SK-N-SH (cell line): Measurements from ENCODE around the gene CCDC54. TPM values are rescaled to one million over a fixed set of nuclear protein-coding genes. Genes with fewer than 3 reads are reported as not detected.

ENCODE experiments used
- CTCF ChIA-PET: fragments of 300-600, 350-600 bp; formaldehyde crosslinking; extraction: SDS; loops from one replicate; lab custom pipeline; 2021; lab: Yijun Ruan, JAX
- POLR2A ChIA-PET: fragments of 350-600 bp; sonication (Branson Sonifier 250); formaldehyde crosslinking; extraction: SDS; loops from one replicate; lab custom pipeline; 2020; ENCODE audit warnings: antibody characterized with exemption, inconsistent platforms; lab: Yijun Ruan, JAX
- DNase-seq: peaks from one replicate; pipeline ENCODE4 v3.0.0; 2012
- H2AFZ ChIP-seq: fragments of 200-600 bp; sonication (generic); 2 replicates; pipeline ENCODE4 v1.8.1; 2016; ENCODE audit warnings: antibody characterized with exemption, mild to moderate bottlenecking, low read depth
- H3F3A ChIP-seq: fragments of 200-600 bp; sonication (generic); replicated peaks from 2 replicates; pipeline ENCODE3; 2016; ENCODE audit warnings: antibody characterized with exemption, mild to moderate bottlenecking; ENCODE audit not compliant: insufficient read depth
- H3K27ac ChIP-seq, 2 experiments: fragments of 200-500 bp in 1 of 2; fragments of 200-600 bp in 1 of 2; sonication (Bioruptor generic) in 1 of 2; sonication (generic), shearing (Covaris generic) in 1 of 2; 2 replicates each; pipeline versions ENCODE4 v1.5.1 to v1.6.1; 2014 to 2016; ENCODE audit warnings: low read depth in 2 of 2, inconsistent platforms in 1 of 2, low read length in 1 of 2, mild to moderate bottlenecking in 1 of 2, mixed read lengths in 1 of 2
- H3K27me3 ChIP-seq: fragments of 200-600 bp; sonication (generic), shearing (Covaris generic); 2 replicates; pipeline ENCODE4 v1.6.1; 2016; ENCODE audit warnings: mixed run types; ENCODE audit not compliant: insufficient read depth
- H3K36me3 ChIP-seq, 2 experiments: fragments of 200-500 bp in 1 of 2; fragments of 200-600 bp in 1 of 2; sonication (Bioruptor generic) in 1 of 2; sonication (generic) in 1 of 2; replicated peaks in 1 of 2; 2 replicates each; pipeline versions ENCODE3 to v1.5.1; 2014 to 2016; ENCODE audit warnings: low read length in 1 of 2, mild to moderate bottlenecking in 1 of 2; ENCODE audit not compliant: insufficient read depth in 2 of 2, control insufficient read depth in 1 of 2
- H3K4me1 ChIP-seq, 2 experiments: fragments of 200-500 bp in 1 of 2; fragments of 200-600 bp in 1 of 2; sonication (Bioruptor generic) in 1 of 2; sonication (generic), shearing (Covaris generic) in 1 of 2; 2 replicates each; pipeline versions ENCODE4 v1.5.1 to v1.6.1; 2014 to 2016; ENCODE audit warnings: low read depth in 1 of 2, low read length in 1 of 2, mixed run types in 1 of 2; ENCODE audit not compliant: insufficient read depth in 2 of 2, control insufficient read depth in 1 of 2
- H3K4me2 ChIP-seq: fragments of 200-600 bp; sonication (generic), shearing (Covaris generic); 2 replicates; pipeline ENCODE4 v1.6.1; 2017; ENCODE audit warnings: mixed run types
- H3K4me3 ChIP-seq, 2 experiments: fragments of 200-500 bp in 1 of 2; fragments of 200-600 bp in 1 of 2; sonication (Bioruptor generic) in 1 of 2; sonication (generic), shearing (Covaris generic) in 1 of 2; 2 replicates each; pipeline versions ENCODE4 v1.5.1 to v1.8.1; 2014 to 2016; ENCODE audit warnings: low read depth in 2 of 2, inconsistent platforms in 1 of 2, low read length in 1 of 2, mild to moderate bottlenecking in 1 of 2, mixed read lengths in 1 of 2, moderate library complexity in 1 of 2
- H3K79me2 ChIP-seq: fragments of 200-600 bp; sonication (generic); 2 replicates; pipeline ENCODE4 v1.8.1; 2017; ENCODE audit warnings: mild to moderate bottlenecking; ENCODE audit not compliant: insufficient read depth
- H3K9ac ChIP-seq: fragments of 200-600 bp; sonication (generic); 2 replicates; pipeline ENCODE4 v1.6.1; 2017; ENCODE audit warnings: mixed run types
- H3K9me2 ChIP-seq: fragments of 200-600 bp; sonication (generic); 2 replicates; pipeline ENCODE4 v1.6.1; 2017; ENCODE audit warnings: mixed run types
- H3K9me3 ChIP-seq: fragments of 200-600 bp; sonication (generic); 2 replicates; pipeline ENCODE4 v1.6.1; 2017; ENCODE audit warnings: mixed run types, mild to moderate bottlenecking, moderate library complexity
- H4K20me1 ChIP-seq: fragments of 200-600 bp; sonication (generic); 2 replicates; pipeline ENCODE4 v1.6.1; 2017; ENCODE audit warnings: mild to moderate bottlenecking, mixed run types; ENCODE audit not compliant: insufficient read depth
- CHD2 ChIP-seq: fragments of 150-350 bp; IDR thresholded peaks from 2 replicates; pipeline ENCODE4 v1.6.1; 2018; ENCODE audit warnings: low read length; ENCODE audit not compliant: partially characterized antibody
- CTCF ChIP-seq: fragments of 200-600 bp; sonication (generic); IDR thresholded peaks from 2 replicates; pipeline ENCODE4 v1.6.1; 2017; ENCODE audit warnings: antibody characterized with exemption, mild to moderate bottlenecking, moderate library complexity
- ELF1 ChIP-seq: IDR thresholded peaks from 2 replicates; pipeline ENCODE4 v1.4.0; 2012
- EZH2phosphoT487 ChIP-seq: fragments of 200-600 bp; sonication (generic); IDR thresholded peaks from 2 replicates; pipeline ENCODE4 v1.6.1; 2017; ENCODE audit warnings: low read depth, mixed run types, mild to moderate bottlenecking, antibody characterized with exemption, moderate library complexity, borderline replicate concordance
- FOSL2 ChIP-seq: IDR thresholded peaks from 2 replicates; pipeline ENCODE4 v1.4.0; 2012; ENCODE audit warnings: low read depth, mild to moderate bottlenecking, moderate library complexity, borderline replicate concordance
- GABPA ChIP-seq: IDR thresholded peaks from 2 replicates; pipeline ENCODE4 v1.4.0; 2012; ENCODE audit warnings: low read depth, mild to moderate bottlenecking
- GATA2 ChIP-seq: sonication (generic); formaldehyde crosslinking; IDR thresholded peaks from 2 replicates; pipeline ENCODE4 v1.5.0; 2020; ENCODE audit warnings: mild to moderate bottlenecking, missing genetic modification reagents
- JUND ChIP-seq: IDR thresholded peaks from 2 replicates; pipeline ENCODE4 v1.4.0; 2012
- MXI1 ChIP-seq: IDR thresholded peaks from 2 replicates; pipeline ENCODE4 v1.6.1; 2012; ENCODE audit warnings: mild to moderate bottlenecking, low read depth, low read length, improper control_type of control experiment
- PBX3 ChIP-seq: IDR thresholded peaks from 2 replicates; pipeline ENCODE4; 2012
- POLR2AphosphoS5 ChIP-seq: IDR thresholded peaks from 2 replicates; pipeline ENCODE4 v1.6.1; 2012; ENCODE audit warnings: low read depth, low read length
- RCOR1 ChIP-seq: fragments of 150-350 bp; IDR thresholded peaks from 2 replicates; pipeline ENCODE4 v1.6.1; 2017; ENCODE audit warnings: antibody characterized with exemption, low read length
- REST ChIP-seq: IDR thresholded peaks from 2 replicates; pipeline ENCODE4 v1.6.1; 2012; ENCODE audit warnings: mild to moderate bottlenecking, low read depth, low read length, moderate library complexity
- RFX5 ChIP-seq: IDR thresholded peaks from 2 replicates; pipeline ENCODE4 v1.6.1; 2012; ENCODE audit warnings: mild to moderate bottlenecking, improper control_type of control experiment, low read length
- SIN3A ChIP-seq: IDR thresholded peaks from 2 replicates; pipeline ENCODE4 v1.6.1; 2012; ENCODE audit warnings: low read depth, mild to moderate bottlenecking, low read length, moderate library complexity, borderline replicate concordance
- SMC3 ChIP-seq: IDR thresholded peaks from 2 replicates; pipeline ENCODE4 v1.6.1; 2012; ENCODE audit warnings: low read depth, low read length, improper control_type of control experiment
- TCF12 ChIP-seq: IDR thresholded peaks from 2 replicates; pipeline ENCODE4 v1.4.0; 2012
- USF1 ChIP-seq: IDR thresholded peaks from 2 replicates; pipeline ENCODE4 v1.4.0; 2012; ENCODE audit warnings: low read depth, borderline replicate concordance
- YY1 ChIP-seq: IDR thresholded peaks from 2 replicates; pipeline ENCODE4 v1.4.0; 2012; ENCODE audit warnings: low read depth, mild to moderate bottlenecking
- ZBTB33 ChIP-seq: IDR thresholded peaks from 2 replicates; pipeline ENCODE4 v1.4.0; 2012; ENCODE audit warnings: low read depth, borderline replicate concordance
- WGBS: methylation state at CpG from one replicate; pipeline ENCODE4 v1.1.6; 2017; ENCODE audit warnings: low lambda C conversion rate; 5-methylcytosine and 5-hydroxymethylcytosine counted together
- polyA plus RNA-seq, 3 experiments: library from polyadenylated mRNA; depleted of rRNA; stranded (reverse); fragments of >200 nt; gene quantifications; 2 replicates each; pipeline ENCODE4 v1.2.3, GENCODE V29; 2012

Gene CCDC54
- polyA plus RNA-seq, 1 of the 3 experiments (the other 2 are of a cell fraction) = not detected

GRCh38 chr3:107425033-107425432 is 47.8 kb downstream of the CCDC54 start:
- H3K27me3 ChIP-seq = no peaks in the 10 kb centered on the region
- no peak for DNase-seq
- H3F3A ChIP-seq = no peaks in the 10 kb centered on the region
- ChIA-PET CTCF (no interaction called here), POLR2A (no interaction called here)
- H3K4me2 ChIP-seq = no peak overlapping the region
- TF ChIP-seq RCOR1 (no peak), CHD2 (no peak), EZH2phosphoT487 (no peak), RFX5 (no peak), YY1 (no peak), FOSL2 (no peak), GATA2 (CRISPR knock-in tag) (no peak), SIN3A (no peak), ZBTB33 (no peak), POLR2AphosphoS5 (no peak), TCF12 (no peak)
- H3K27ac ChIP-seq = no peak overlapping the region
- H3K79me2 ChIP-seq = no peaks in the 10 kb centered on the region
- no peaks in the 10 kb centered on the region for H3K36me3 ChIP-seq
- H3K9ac ChIP-seq = no peak overlapping the region
- H3K4me3 ChIP-seq = no peak overlapping the region
- no peak overlapping the region for H2AFZ ChIP-seq
- no peaks in the 10 kb centered on the region for H4K20me1 ChIP-seq
- no peaks in the 10 kb centered on the region for H3K9me3 ChIP-seq
- no peaks in the 10 kb centered on the region for H3K9me2 ChIP-seq
- H3K4me1 ChIP-seq = peaks cover 0 to 2% of the 10 kb centered on the region in 2 experiments; a peak in 1 of 4 replicates

GRCh38 chr3:107426223-107426622 is 49.0 kb downstream of the CCDC54 start:
- no peak overlapping the region for H3K9ac ChIP-seq
- H4K20me1 ChIP-seq = no peaks in the 10 kb centered on the region
- ChIA-PET CTCF (interaction anchor here (4.2 kb wide), 1 partner anchor 154 kb away, joined by 21 read pairs; no protein-coding TSS in a partner anchor), POLR2A (no interaction called here)
- H3K27ac ChIP-seq = no peak overlapping the region
- no peaks in the 10 kb centered on the region for H3K27me3 ChIP-seq
- peaks cover 0 to 3% of the 10 kb centered on the region in 2 experiments; a peak in 1 of 4 replicates for H3K4me1 ChIP-seq
- H3F3A ChIP-seq = no peaks in the 10 kb centered on the region
- H3K9me2 ChIP-seq = no peaks in the 10 kb centered on the region
- H3K79me2 ChIP-seq = no peaks in the 10 kb centered on the region
- H3K36me3 ChIP-seq = no peaks in the 10 kb centered on the region
- WGBS = 62% methylated on average over 3 of the region's 3 CpGs
- no peak overlapping the region for H3K4me3 ChIP-seq
- no peak for DNase-seq
- no peak overlapping the region for H2AFZ ChIP-seq
- no peak overlapping the region for H3K4me2 ChIP-seq
- H3K9me3 ChIP-seq = no peaks in the 10 kb centered on the region
- TF ChIP-seq POLR2AphosphoS5 = no peak
- no peak for TF ChIP-seq MXI1
- no peak for TF ChIP-seq REST
- TF ChIP-seq FOSL2 = no peak
- TF ChIP-seq GABPA = no peak
- no peak for TF ChIP-seq CTCF
- no peak for TF ChIP-seq JUND
- TF ChIP-seq USF1 = no peak
- TF ChIP-seq ELF1 = no peak
- no peak for TF ChIP-seq RCOR1
- no peak for TF ChIP-seq SMC3
- TF ChIP-seq CHD2 = no peak
- no peak for TF ChIP-seq YY1
- no peak for TF ChIP-seq PBX3
